Measurements from ENCODE around the gene OSBPL10. TPM values are rescaled to one million over a fixed set of nuclear protein-coding genes. Genes with fewer than 3 reads are reported as not detected.

OSBPL10 gene
- total and polyA plus RNA-seq, 7 donors = 0.75 to 4.6 (median 2.3) TPM

- H3K27ac ChIP-seq = no peak overlapping the region
- peaks cover 6% of the 10 kb centered on the region for H3K9me3 ChIP-seq
- no peak overlapping the region for H3K4me3 ChIP-seq
- intact Hi-C loops (cut with DNase I) = no loop called here
- H3K36me3 ChIP-seq (ENCODE audit: insufficient read depth in 1 of 2, low read depth in 1 of 2) = no peaks in the 10 kb centered on the region
- WGBS, 3 donors = 77 to 93% (median 91%) methylated on average over 2 of the region's 2 CpGs
- DNase-seq (no peak), ATAC-seq (no peak)
- no peaks in the 10 kb centered on the region for H3K4me1 ChIP-seq
- no peaks in the 10 kb centered on the region for H3K27me3 ChIP-seq (ENCODE audit: insufficient read depth in 3 of 3, low read length in 2 of 3)
- TF ChIP-seq, protein P1, sequence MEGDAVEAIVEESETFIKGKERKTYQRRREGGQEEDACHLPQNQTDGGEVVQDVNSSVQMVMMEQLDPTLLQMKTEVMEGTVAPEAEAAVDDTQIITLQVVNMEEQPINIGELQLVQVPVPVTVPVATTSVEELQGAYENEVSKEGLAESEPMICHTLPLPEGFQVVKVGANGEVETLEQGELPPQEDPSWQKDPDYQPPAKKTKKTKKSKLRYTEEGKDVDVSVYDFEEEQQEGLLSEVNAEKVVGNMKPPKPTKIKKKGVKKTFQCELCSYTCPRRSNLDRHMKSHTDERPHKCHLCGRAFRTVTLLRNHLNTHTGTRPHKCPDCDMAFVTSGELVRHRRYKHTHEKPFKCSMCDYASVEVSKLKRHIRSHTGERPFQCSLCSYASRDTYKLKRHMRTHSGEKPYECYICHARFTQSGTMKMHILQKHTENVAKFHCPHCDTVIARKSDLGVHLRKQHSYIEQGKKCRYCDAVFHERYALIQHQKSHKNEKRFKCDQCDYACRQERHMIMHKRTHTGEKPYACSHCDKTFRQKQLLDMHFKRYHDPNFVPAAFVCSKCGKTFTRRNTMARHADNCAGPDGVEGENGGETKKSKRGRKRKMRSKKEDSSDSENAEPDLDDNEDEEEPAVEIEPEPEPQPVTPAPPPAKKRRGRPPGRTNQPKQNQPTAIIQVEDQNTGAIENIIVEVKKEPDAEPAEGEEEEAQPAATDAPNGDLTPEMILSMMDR (IDR thresholded peaks at IDR 0.05) = no peak
Observed at GRCh38 chr3:31924610-31925270, 56.3 kb downstream of the OSBPL10 start.

DNA sequence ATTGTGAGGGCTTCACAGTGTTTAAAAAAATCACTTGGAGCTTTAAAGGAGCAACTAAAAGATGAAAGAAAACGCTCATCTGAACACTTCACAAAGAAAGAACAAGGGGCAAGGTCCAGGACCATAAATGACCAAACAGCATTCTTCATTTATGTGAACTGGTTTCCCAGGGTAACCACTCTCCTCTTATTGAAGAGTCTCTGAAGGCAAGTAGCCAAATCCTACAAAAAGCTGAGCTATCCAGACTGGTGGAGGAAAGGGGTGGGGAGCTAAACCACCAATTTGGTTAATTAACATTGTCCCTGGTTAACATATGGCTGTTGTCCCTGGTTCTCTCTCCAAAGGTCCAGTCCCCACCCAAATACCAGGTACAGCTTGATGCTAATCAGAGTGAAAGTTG, 58.1 kb downstream of the OSBPL10 start:
- TF ChIP-seq, protein P1 (IDR thresholded peaks at IDR 0.05) = no peak
- no peak for DNase-seq
- H3K4me3 ChIP-seq = no peak overlapping the region
- WGBS, 3 donors = 43 to 44% (median 44%) methylated on average over 1 of the region's 1 CpG
- no peaks in the 10 kb centered on the region for H3K4me1 ChIP-seq
- intact Hi-C loops (cut with DNase I) = no loop called here
- H3K9me3 ChIP-seq = peaks cover 6% of the 10 kb centered on the region
- ATAC-seq = no peak
- H3K36me3 ChIP-seq (ENCODE audit: insufficient read depth in 1 of 2, low read depth in 1 of 2) = no peaks in the 10 kb centered on the region
- H3K27me3 ChIP-seq (ENCODE audit: insufficient read depth in 3 of 3, low read length in 2 of 3) = no peaks in the 10 kb centered on the region
- H3K27ac ChIP-seq = no peak overlapping the region

- no peak for ATAC-seq
- peaks cover 6% of the 10 kb centered on the region for H3K9me3 ChIP-seq
- H3K27me3 ChIP-seq (ENCODE audit: insufficient read depth in 3 of 3, low read length in 2 of 3) = no peaks in the 10 kb centered on the region
- no peak for DNase-seq
- no peaks in the 10 kb centered on the region for H3K36me3 ChIP-seq (ENCODE audit: insufficient read depth in 1 of 2, low read depth in 1 of 2)
- 73 to 97% (median 81%) methylated on average over 4 of the region's 4 CpGs for WGBS, 3 donors
- intact Hi-C loops (cut with DNase I) = no loop called here
- no peak overlapping the region for H3K4me3 ChIP-seq
- H3K4me1 ChIP-seq = no peaks in the 10 kb centered on the region
- TF ChIP-seq, protein P1 (IDR thresholded peaks at IDR 0.05) = no peak
- H3K27ac ChIP-seq = no peak overlapping the region
Observed at GRCh38 chr3:31921837-31922236, 59.2 kb downstream of the OSBPL10 start.

DNA sequence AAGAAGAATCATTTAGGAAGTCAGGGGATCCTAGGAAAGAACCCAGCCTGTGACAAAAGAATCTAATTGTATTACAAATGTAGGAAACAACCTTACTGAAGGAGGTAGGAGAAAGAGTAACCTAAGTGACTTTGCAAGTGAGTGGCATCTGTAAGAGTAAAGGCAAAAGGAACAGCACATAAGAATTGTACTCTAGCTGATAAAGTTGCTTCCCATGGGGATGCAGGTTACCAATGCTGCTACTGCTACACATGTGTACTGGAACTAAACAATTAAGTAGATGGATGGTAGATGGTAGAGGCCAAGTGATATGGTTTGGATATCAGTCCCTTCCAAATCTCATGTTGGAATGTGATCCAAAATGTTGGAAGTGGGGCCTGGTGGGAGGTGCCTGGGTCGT, 60.8 kb downstream of the OSBPL10 start:
- H3K4me1 ChIP-seq = no peaks in the 10 kb centered on the region
- H3K27ac ChIP-seq = no peak overlapping the region
- DNase-seq (no peak), ATAC-seq (no peak)
- H3K4me3 ChIP-seq = no peak overlapping the region
- H3K27me3 ChIP-seq (ENCODE audit: insufficient read depth in 3 of 3, low read length in 2 of 3) = no peaks in the 10 kb centered on the region
- WGBS, 3 donors = 79 to 88% (median 82%) methylated on average over 1 of the region's 1 CpG
- no peaks in the 10 kb centered on the region for H3K36me3 ChIP-seq (ENCODE audit: insufficient read depth in 1 of 2, low read depth in 1 of 2)
- H3K9me3 ChIP-seq = peaks cover 6% of the 10 kb centered on the region
- intact Hi-C loops (cut with DNase I) = no loop called here
- TF ChIP-seq, protein P1 (IDR thresholded peaks at IDR 0.05) = no peak

DNA sequence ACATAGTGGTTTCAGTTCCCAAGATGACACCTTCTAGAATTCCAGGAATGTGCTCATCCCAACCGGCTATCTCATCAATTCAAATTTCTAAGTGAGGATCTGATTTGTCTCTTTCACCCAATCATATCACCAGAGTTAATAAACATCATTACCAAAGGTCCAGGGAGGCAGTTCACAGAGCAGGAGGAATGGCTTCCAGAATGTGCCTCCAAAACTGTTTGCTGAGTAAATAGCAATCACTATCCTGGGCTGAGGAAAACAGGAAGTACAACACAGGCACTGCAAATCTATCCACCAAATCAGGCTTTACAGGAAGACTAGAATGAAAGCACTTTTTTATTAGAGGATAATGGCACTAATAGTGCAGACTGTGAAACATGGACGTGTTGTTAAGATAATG, 61.5 kb downstream of the OSBPL10 start:
- ATAC-seq (no peak), DNase-seq (no peak)
- WGBS, 3 donors = 80 to 81% (median 81%) methylated on average over 2 of the region's 2 CpGs
- intact Hi-C loops (cut with DNase I) = no loop called here
- H3K4me3 ChIP-seq = no peak overlapping the region
- H3K4me1 ChIP-seq = no peaks in the 10 kb centered on the region
- H3K9me3 ChIP-seq = peaks cover 6% of the 10 kb centered on the region
- peaks cover 0 to 2% (median 0%) of the 10 kb centered on the region in 3 donors for H3K27me3 ChIP-seq (ENCODE audit: insufficient read depth in 3 of 3, low read length in 2 of 3)
- H3K36me3 ChIP-seq (ENCODE audit: insufficient read depth in 1 of 2, low read depth in 1 of 2) = no peaks in the 10 kb centered on the region
- TF ChIP-seq, protein P1 (IDR thresholded peaks at IDR 0.05) = no peak
- no peak overlapping the region for H3K27ac ChIP-seq

All from psoas muscle (tissue), 8 donors.